Osteocyte (in vitro differentiated cells): ENCODE measurements around the gene TRIM52. TPM values are rescaled to one million over a fixed set of nuclear protein-coding genes. Genes with fewer than 3 reads are reported as not detected.
"Not testable (repeated sequence)": the region's sequence is repeated elsewhere in the genome, so short reads cannot be mapped to it uniquely, and the experiment has no call there.

Experiments used
- DNase-seq: peaks from one replicate; pipeline ENCODE4 v3.0.0; 2021; ENCODE audit warnings: mixed read lengths; ENCODE audit not compliant: unreplicated experiment; ENCODE audit errors: extremely low spot score
- H3K27ac Mint-ChIP-seq: one replicate; pipeline ENCODE4 v1.8.0; 2021; ENCODE audit warnings: mild to moderate bottlenecking, mixed read lengths; ENCODE audit not compliant: unreplicated experiment
- H3K27me3 Mint-ChIP-seq: one replicate; pipeline ENCODE4 v1.8.0; 2021; ENCODE audit warnings: mixed read lengths; ENCODE audit not compliant: unreplicated experiment
- H3K36me3 Mint-ChIP-seq: one replicate; pipeline ENCODE4 v1.8.0; 2021; ENCODE audit warnings: mixed read lengths; ENCODE audit not compliant: unreplicated experiment
- H3K4me1 Mint-ChIP-seq: one replicate; pipeline ENCODE4 v1.8.0; 2021; ENCODE audit warnings: mixed read lengths; ENCODE audit not compliant: unreplicated experiment
- H3K4me3 Mint-ChIP-seq: one replicate; pipeline ENCODE4 v1.8.0; 2021; ENCODE audit warnings: mild to moderate bottlenecking, moderate library complexity, mixed read lengths; ENCODE audit not compliant: unreplicated experiment
- H3K9me3 Mint-ChIP-seq: one replicate; pipeline ENCODE4 v1.8.0; 2021; ENCODE audit warnings: mixed read lengths; ENCODE audit not compliant: unreplicated experiment
- CTCF ChIP-seq: fragments of 200-600 bp; sonication (generic); IDR thresholded peaks from 2 replicates; pipeline ENCODE4 v1.5.0; 2021; ENCODE audit warnings: antibody characterized with exemption, mild to moderate bottlenecking, moderate library complexity
- total RNA-seq: library from RNA; stranded (reverse); gene quantifications from 2 replicates; pipeline ENCODE4 v1.2.1, GENCODE V29; 2021

The TRIM52 gene
- total RNA-seq, 1 donor from 2014 or later: 12.8 TPM

DNA sequence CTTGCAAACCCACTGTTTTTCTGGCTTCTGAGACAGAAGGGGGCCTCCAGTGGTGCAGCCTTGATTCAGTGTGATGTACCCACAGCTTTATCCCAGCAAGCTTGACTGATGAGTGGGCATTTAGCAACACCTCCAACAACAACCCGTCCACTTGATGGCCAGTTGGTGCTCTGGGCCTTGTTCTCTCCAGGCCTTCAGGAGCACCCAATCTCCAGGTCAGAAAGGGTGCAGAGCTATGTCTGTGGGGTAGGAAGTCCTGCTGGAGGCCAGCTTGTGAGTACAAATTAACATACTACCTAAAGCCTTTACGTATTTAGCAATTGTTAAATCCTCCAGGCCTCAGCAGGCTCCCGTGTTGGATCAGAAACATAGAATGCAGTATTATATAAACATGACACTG lies 10.1 kb upstream of the TRIM52 start:
- no peaks in the 10 kb centered on the region for H3K4me1 Mint-ChIP-seq

GRCh38 chr5:181267907-181268306 lies 7.0 kb upstream of the TRIM52 start:
- H3K27ac Mint-ChIP-seq, H3K4me3 Mint-ChIP-seq: not testable (repeated sequence)

More for the DNA sequence above, 10.1 kb upstream of the TRIM52 start:
- no peak for TF ChIP-seq CTCF
- no peak for DNase-seq
- no peak overlapping the region for H3K4me3 Mint-ChIP-seq
- no peaks in the 10 kb centered on the region for H3K27me3 Mint-ChIP-seq
- H3K36me3 Mint-ChIP-seq: no peaks in the 10 kb centered on the region
- H3K27ac Mint-ChIP-seq: no peak overlapping the region
- no peaks in the 10 kb centered on the region for H3K9me3 Mint-ChIP-seq

DNA sequence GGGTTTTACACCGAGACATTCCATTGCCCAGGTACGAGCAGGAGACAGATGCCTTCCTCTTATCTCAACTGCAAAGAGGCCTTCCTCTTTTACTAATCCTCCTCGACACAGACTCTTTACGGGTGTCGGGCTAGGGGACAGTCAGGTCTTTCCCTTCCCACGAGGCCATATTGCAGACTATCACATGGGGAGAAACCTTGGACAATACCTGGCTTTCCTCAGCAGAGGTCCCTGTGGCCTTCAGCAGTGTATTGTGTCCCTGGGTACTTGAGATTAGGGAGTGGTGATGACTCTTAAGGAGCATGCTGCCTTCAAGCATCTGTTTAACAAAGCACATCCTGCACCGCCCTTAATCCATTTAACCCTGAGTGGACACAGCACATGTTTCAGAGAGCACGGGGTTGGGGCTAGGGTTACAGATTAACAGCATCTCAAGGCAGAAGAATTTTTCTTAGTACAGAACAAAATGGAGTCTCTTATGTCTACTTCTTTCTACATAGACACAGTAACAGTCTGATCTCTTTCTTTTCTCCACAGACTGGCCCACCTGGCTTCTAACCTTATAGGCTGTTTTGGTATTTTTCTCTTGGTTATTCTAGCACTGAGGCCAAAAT lies 6.5 kb upstream of the TRIM52 start:
- H3K27me3 Mint-ChIP-seq, H3K4me1 Mint-ChIP-seq, H3K4me3 Mint-ChIP-seq, DNase-seq, H3K27ac Mint-ChIP-seq, H3K9me3 Mint-ChIP-seq, H3K36me3 Mint-ChIP-seq: not testable (repeated sequence)

More at GRCh38 chr5:181267907-181268306, 7.0 kb upstream of the TRIM52 start:
- H3K36me3 Mint-ChIP-seq, DNase-seq, H3K9me3 Mint-ChIP-seq, H3K27me3 Mint-ChIP-seq, H3K4me1 Mint-ChIP-seq: not testable (repeated sequence)

- peak; percentile 78 for DNase-seq
- Mint-ChIP-seq H3K27me3 (no peaks in the 10 kb centered on the region), H3K27ac (no peak overlapping the region), H3K9me3 (no peaks in the 10 kb centered on the region), H3K36me3 (peaks cover 7% of the 10 kb centered on the region), H3K4me3 (no peak overlapping the region), H3K4me1 (peaks cover 9% of the 10 kb centered on the region)
- TF ChIP-seq CTCF: no peak
These were observed 4.2 kb upstream of the TRIM52 start for GRCh38 chr5:181265092-181265671.

- Mint-ChIP-seq H3K4me1 (peaks cover 25% of the 10 kb centered on the region), H3K27ac (peak overlapping the region; percentile 23), H3K4me3 (no peak overlapping the region), H3K27me3 (no peaks in the 10 kb centered on the region), H3K36me3 (peaks cover 7% of the 10 kb centered on the region), H3K9me3 (no peaks in the 10 kb centered on the region)
- TF ChIP-seq CTCF: no peak
- no peak for DNase-seq
These were observed 2.7 kb upstream of the TRIM52 start for GRCh38 chr5:181263633-181264032.

- peaks cover 40% of the 10 kb centered on the region for H3K4me1 Mint-ChIP-seq
- no peaks in the 10 kb centered on the region for H3K9me3 Mint-ChIP-seq
- peak; percentile 91 for DNase-seq
- TF ChIP-seq CTCF: no peak
- peak overlapping the region; percentile 98 for H3K4me3 Mint-ChIP-seq
- H3K36me3 Mint-ChIP-seq: peaks cover 15% of the 10 kb centered on the region
- H3K27ac Mint-ChIP-seq: peak overlapping the region; percentile 95
- no peaks in the 10 kb centered on the region for H3K27me3 Mint-ChIP-seq
These were observed 542 bp upstream of the TRIM52 start for GRCh38 chr5:181261320-181262049.
